Measurements from ENCODE around the gene DSP. TPM values are rescaled to one million over a fixed set of nuclear protein-coding genes. Genes with fewer than 3 reads are reported as not detected.

The DSP gene
- polyA plus RNA-seq, 1 donor (not counting 4 experiments of a cell fraction or from before 2014, with no cell fraction given): 255 TPM

DNA sequence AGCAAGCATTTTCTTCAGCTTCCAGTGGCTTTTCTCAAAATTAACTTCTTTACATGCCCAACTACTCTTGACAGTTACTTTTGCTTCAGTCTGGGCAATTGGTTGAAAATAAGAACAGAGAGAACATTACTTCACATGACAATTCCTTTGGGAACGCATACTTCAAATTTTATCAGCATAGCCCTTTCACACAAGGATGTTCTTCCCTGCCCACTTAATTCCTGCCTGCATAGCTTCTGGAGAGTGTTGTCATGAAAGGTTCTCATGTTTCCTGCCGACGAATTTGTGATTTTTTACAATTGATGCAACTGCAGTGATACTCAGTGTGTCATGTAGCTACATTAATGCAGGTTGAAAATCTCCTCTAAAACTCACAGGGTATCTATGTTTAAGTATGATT, 26.6 kb downstream of the DSP start:
- H3K27me3 ChIP-seq (ENCODE audit: control insufficient read depth, extremely low read depth, insufficient read depth, low read length): no peaks in the 10 kb centered on the region
- TF ChIP-seq EZH2 (IDR thresholded peaks at IDR 0.05; ENCODE audit: low read length): no peak
- TF ChIP-seq, protein P1, sequence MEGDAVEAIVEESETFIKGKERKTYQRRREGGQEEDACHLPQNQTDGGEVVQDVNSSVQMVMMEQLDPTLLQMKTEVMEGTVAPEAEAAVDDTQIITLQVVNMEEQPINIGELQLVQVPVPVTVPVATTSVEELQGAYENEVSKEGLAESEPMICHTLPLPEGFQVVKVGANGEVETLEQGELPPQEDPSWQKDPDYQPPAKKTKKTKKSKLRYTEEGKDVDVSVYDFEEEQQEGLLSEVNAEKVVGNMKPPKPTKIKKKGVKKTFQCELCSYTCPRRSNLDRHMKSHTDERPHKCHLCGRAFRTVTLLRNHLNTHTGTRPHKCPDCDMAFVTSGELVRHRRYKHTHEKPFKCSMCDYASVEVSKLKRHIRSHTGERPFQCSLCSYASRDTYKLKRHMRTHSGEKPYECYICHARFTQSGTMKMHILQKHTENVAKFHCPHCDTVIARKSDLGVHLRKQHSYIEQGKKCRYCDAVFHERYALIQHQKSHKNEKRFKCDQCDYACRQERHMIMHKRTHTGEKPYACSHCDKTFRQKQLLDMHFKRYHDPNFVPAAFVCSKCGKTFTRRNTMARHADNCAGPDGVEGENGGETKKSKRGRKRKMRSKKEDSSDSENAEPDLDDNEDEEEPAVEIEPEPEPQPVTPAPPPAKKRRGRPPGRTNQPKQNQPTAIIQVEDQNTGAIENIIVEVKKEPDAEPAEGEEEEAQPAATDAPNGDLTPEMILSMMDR (optimal IDR thresholded peaks at IDR 0.05 in 1 of 3, IDR thresholded peaks at IDR 0.05 in 1 of 3, conservative IDR thresholded peaks at IDR 0.05 in 1 of 3; ENCODE audit: extremely low read depth in 1 of 3, insufficient read depth in 2 of 3, low read length in 3 of 3): no peak

DNA sequence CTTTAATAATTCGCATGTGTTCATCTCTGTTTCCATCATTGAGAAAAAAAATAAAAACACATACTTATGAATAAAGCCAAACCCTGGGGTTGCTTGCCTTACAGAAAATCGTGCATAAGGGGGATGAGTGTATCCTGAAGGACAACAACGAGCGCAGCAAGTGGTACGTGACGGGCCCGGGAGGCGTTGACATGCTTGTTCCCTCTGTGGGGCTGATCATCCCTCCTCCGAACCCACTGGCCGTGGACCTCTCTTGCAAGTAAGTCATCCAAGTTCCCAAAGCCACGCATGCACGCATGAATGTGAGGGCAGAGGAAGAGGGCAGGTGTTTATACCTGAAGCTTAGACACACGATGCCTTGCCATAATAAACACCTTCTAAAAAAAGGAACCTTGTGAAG, 27.6 kb downstream of the DSP start:
- no peak overlapping the region for H3K4me3 ChIP-seq (ENCODE audit: control insufficient read depth in 2 of 3, extremely low read depth in 1 of 3, insufficient read depth in 2 of 3, low read depth in 1 of 3, low read length in 3 of 3)
- no peaks in the 10 kb centered on the region for H3K9me1 ChIP-seq (ENCODE audit: control insufficient read depth, extremely low read depth, insufficient read depth, low read length)
- peaks cover 35% of the 10 kb centered on the region for H3K79me2 ChIP-seq (ENCODE audit: control insufficient read depth, insufficient read depth, low read length)
- FAIRE-seq (no peak), DNase-seq (ENCODE audit: low read depth, low spot score) (no peak)
- no peak overlapping the region for H3K9ac ChIP-seq (ENCODE audit: control insufficient read depth, extremely low read depth, insufficient read depth, low read length)
- no peaks in the 10 kb centered on the region for H3K4me1 ChIP-seq (ENCODE audit: control insufficient read depth, extremely low read depth, insufficient read depth, low read length)
- no peak overlapping the region for H3K27ac ChIP-seq (ENCODE audit: control insufficient read depth, insufficient read depth, low read length)
- H2AFZ ChIP-seq (ENCODE audit: control insufficient read depth, low read length): no peak overlapping the region
- TF ChIP-seq EZH2 (IDR thresholded peaks at IDR 0.05; ENCODE audit: low read length): no peak
- TF ChIP-seq, protein P1 (optimal IDR thresholded peaks at IDR 0.05 in 1 of 3, IDR thresholded peaks at IDR 0.05 in 1 of 3, conservative IDR thresholded peaks at IDR 0.05 in 1 of 3; ENCODE audit: extremely low read depth in 1 of 3, insufficient read depth in 2 of 3, low read length in 3 of 3): no peak
- no peaks in the 10 kb centered on the region for H3K27me3 ChIP-seq (ENCODE audit: control insufficient read depth, extremely low read depth, insufficient read depth, low read length)
- peaks cover 68 to 70% of the 10 kb centered on the region in 2 experiments for H3K36me3 ChIP-seq (ENCODE audit: control insufficient read depth in 2 of 2, extremely low read depth in 1 of 2, insufficient read depth in 2 of 2, low read length in 2 of 2)
- H3K9me3 ChIP-seq (ENCODE audit: control insufficient read depth, low read depth, low read length): no peaks in the 10 kb centered on the region
- dilution Hi-C loops (cut with MboI; ENCODE audit: extremely low pct_ligation_motif_present, low sequenced_read_pairs): no loop called here
- peaks cover 3% of the 10 kb centered on the region for H4K20me1 ChIP-seq (ENCODE audit: control insufficient read depth, extremely low read depth, insufficient read depth, low read length)
- no peak overlapping the region for H3K4me2 ChIP-seq (ENCODE audit: control insufficient read depth, extremely low read depth, insufficient read depth, low read depth, low read length)

More for the DNA sequence above, 26.6 kb downstream of the DSP start:
- H3K27ac ChIP-seq (ENCODE audit: control insufficient read depth, insufficient read depth, low read length): no peak overlapping the region
- no peak overlapping the region for H3K4me2 ChIP-seq (ENCODE audit: control insufficient read depth, extremely low read depth, insufficient read depth, low read depth, low read length)
- peaks cover 3% of the 10 kb centered on the region for H4K20me1 ChIP-seq (ENCODE audit: control insufficient read depth, extremely low read depth, insufficient read depth, low read length)
- FAIRE-seq (no peak), DNase-seq (ENCODE audit: low read depth, low spot score) (no peak)
- no peaks in the 10 kb centered on the region for H3K4me1 ChIP-seq (ENCODE audit: control insufficient read depth, extremely low read depth, insufficient read depth, low read length)
- H3K9me3 ChIP-seq (ENCODE audit: control insufficient read depth, low read depth, low read length): no peaks in the 10 kb centered on the region
- dilution Hi-C loops (cut with MboI; ENCODE audit: extremely low pct_ligation_motif_present, low sequenced_read_pairs): no loop called here
- peaks cover 36% of the 10 kb centered on the region for H3K79me2 ChIP-seq (ENCODE audit: control insufficient read depth, insufficient read depth, low read length)
- H2AFZ ChIP-seq (ENCODE audit: control insufficient read depth, low read length): no peak overlapping the region
- no peak overlapping the region for H3K4me3 ChIP-seq (ENCODE audit: control insufficient read depth in 2 of 3, extremely low read depth in 1 of 3, insufficient read depth in 2 of 3, low read depth in 1 of 3, low read length in 3 of 3)
- H3K9me1 ChIP-seq (ENCODE audit: control insufficient read depth, extremely low read depth, insufficient read depth, low read length): no peaks in the 10 kb centered on the region
- H3K36me3 ChIP-seq (ENCODE audit: control insufficient read depth in 2 of 2, extremely low read depth in 1 of 2, insufficient read depth in 2 of 2, low read length in 2 of 2): peaks cover 71 to 76% of the 10 kb centered on the region in 2 experiments
- no peak overlapping the region for H3K9ac ChIP-seq (ENCODE audit: control insufficient read depth, extremely low read depth, insufficient read depth, low read length)

Data from keratinocyte (primary cell).